IMR-90 (cell line): ENCODE results near the gene RNPEPL1.

Experiments used
- CEBPB ChIP-seq: IDR thresholded peaks from 2 replicates; pipeline ENCODE4 v1.6.1; 2012; ENCODE audit warnings: low read depth, low read length, improper control_type of control experiment
- FOS ChIP-seq: fragments of 150-350 bp; IDR thresholded peaks from 2 replicates; pipeline ENCODE4 v1.6.1; 2016; ENCODE audit warnings: low read depth, low read length
- POLR2A ChIP-seq: IDR thresholded peaks from 2 replicates; pipeline ENCODE4 v1.6.1; 2012; ENCODE audit warnings: mild to moderate bottlenecking, low read depth, low read length
- RAD21 ChIP-seq: IDR thresholded peaks from 2 replicates; pipeline ENCODE4 v1.6.1; 2012; ENCODE audit warnings: low read length, improper control_type of control experiment
- TF ChIP-seq, protein P1 (sequence below): conservative IDR thresholded peaks from 2 replicates; pipeline ENCODE4 v1.5.1; 2012; ENCODE audit warnings: mild to moderate bottlenecking, low read depth, low read length, improper control_type of control experiment
- TF ChIP-seq, protein P2 (sequence below): fragments of 150-350 bp; IDR thresholded peaks from 2 replicates; pipeline ENCODE4 v1.6.1; 2017; ENCODE audit warnings: mild to moderate bottlenecking, antibody characterized with exemption, low read length, low read depth
- TF ChIP-seq, protein P3 (sequence below): fragments of 150-350 bp; IDR thresholded peaks from 2 replicates; pipeline ENCODE4 v1.6.1; 2016; ENCODE audit warnings: low read depth, mild to moderate bottlenecking, low read length, moderate library complexity, borderline replicate concordance

DNA sequence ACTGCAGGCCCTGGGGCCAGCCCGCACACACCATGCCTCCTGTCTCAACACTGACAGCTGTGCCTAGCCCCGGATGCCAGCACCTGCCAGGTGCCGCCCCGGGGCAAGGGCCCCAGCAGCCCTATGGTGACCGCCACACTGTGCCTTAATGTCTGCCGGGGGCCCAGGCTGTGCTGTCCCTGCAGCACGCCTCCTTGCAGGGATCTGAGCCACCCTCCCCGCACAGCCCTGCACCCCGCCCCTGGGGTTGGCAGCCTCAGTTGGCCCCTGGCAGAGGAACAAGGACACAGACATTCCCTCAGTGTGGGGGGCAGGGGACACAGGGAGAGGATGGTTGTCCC, 9.8 kb downstream of the RNPEPL1 start:
- TF ChIP-seq RAD21 (no peak), POLR2A (no peak), CEBPB (no peak), FOS (no peak)
- TF ChIP-seq, protein P1, sequence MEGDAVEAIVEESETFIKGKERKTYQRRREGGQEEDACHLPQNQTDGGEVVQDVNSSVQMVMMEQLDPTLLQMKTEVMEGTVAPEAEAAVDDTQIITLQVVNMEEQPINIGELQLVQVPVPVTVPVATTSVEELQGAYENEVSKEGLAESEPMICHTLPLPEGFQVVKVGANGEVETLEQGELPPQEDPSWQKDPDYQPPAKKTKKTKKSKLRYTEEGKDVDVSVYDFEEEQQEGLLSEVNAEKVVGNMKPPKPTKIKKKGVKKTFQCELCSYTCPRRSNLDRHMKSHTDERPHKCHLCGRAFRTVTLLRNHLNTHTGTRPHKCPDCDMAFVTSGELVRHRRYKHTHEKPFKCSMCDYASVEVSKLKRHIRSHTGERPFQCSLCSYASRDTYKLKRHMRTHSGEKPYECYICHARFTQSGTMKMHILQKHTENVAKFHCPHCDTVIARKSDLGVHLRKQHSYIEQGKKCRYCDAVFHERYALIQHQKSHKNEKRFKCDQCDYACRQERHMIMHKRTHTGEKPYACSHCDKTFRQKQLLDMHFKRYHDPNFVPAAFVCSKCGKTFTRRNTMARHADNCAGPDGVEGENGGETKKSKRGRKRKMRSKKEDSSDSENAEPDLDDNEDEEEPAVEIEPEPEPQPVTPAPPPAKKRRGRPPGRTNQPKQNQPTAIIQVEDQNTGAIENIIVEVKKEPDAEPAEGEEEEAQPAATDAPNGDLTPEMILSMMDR: no peak
- TF ChIP-seq, protein P2, sequence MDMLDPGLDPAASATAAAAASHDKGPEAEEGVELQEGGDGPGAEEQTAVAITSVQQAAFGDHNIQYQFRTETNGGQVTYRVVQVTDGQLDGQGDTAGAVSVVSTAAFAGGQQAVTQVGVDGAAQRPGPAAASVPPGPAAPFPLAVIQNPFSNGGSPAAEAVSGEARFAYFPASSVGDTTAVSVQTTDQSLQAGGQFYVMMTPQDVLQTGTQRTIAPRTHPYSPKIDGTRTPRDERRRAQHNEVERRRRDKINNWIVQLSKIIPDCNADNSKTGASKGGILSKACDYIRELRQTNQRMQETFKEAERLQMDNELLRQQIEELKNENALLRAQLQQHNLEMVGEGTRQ: no peak
- TF ChIP-seq, protein P3, sequence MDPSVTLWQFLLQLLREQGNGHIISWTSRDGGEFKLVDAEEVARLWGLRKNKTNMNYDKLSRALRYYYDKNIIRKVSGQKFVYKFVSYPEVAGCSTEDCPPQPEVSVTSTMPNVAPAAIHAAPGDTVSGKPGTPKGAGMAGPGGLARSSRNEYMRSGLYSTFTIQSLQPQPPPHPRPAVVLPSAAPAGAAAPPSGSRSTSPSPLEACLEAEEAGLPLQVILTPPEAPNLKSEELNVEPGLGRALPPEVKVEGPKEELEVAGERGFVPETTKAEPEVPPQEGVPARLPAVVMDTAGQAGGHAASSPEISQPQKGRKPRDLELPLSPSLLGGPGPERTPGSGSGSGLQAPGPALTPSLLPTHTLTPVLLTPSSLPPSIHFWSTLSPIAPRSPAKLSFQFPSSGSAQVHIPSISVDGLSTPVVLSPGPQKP: no peak
